Parathyroid adenoma (tissue), 2 donors: ENCODE measurements around the gene PALD1.

ENCODE experiments used
- H2AFZ ChIP-seq: fragments of 300-600 bp; sonication (generic); one replicate; pipeline ENCODE4 v1.7.0; 2017; ENCODE audit warnings: antibody characterized with exemption, mild to moderate bottlenecking
- H3K27ac ChIP-seq: fragments of 300-600 bp; sonication (generic); one replicate; pipeline ENCODE4 v1.7.0; 2017
- H3K27me3 ChIP-seq: fragments of 300-600 bp; sonication (generic); one replicate; pipeline ENCODE4 v1.7.0; 2017; ENCODE audit warnings: low read length; ENCODE audit not compliant: control insufficient read depth, insufficient read depth
- H3K36me3 ChIP-seq: fragments of 300-600 bp; sonication (generic); one replicate; pipeline ENCODE4 v1.7.0; 2017; ENCODE audit warnings: low read length; ENCODE audit not compliant: control insufficient read depth, insufficient read depth
- H3K4me1 ChIP-seq: fragments of 300-600 bp; sonication (generic); one replicate; pipeline ENCODE4 v1.7.0; 2017; ENCODE audit warnings: control low read depth
- H3K4me2 ChIP-seq: fragments of 300-600 bp; sonication (generic); one replicate; pipeline ENCODE4 v1.7.0; 2017; ENCODE audit warnings: low read length
- H3K4me3 ChIP-seq: fragments of 300-600 bp; sonication (generic); one replicate; pipeline ENCODE4 v1.7.0; 2017; ENCODE audit warnings: low read depth, low read length
- H3K79me2 ChIP-seq: fragments of 300-600 bp; sonication (generic); one replicate; pipeline ENCODE4 v1.7.0; 2017; ENCODE audit warnings: control low read depth
- H3K9ac ChIP-seq: fragments of 300-600 bp; sonication (generic); one replicate; pipeline ENCODE4 v1.7.0; 2017; ENCODE audit warnings: mild to moderate bottlenecking
- H3K9me3 ChIP-seq: fragments of 300-600 bp; sonication (generic); one replicate; pipeline ENCODE4 v1.7.0; 2017; ENCODE audit warnings: low read length; ENCODE audit not compliant: control insufficient read depth
- CTCF ChIP-seq: fragments of 300-600 bp; sonication (generic); IDR thresholded peaks from one replicate; pipeline ENCODE4 v1.7.0; 2017; ENCODE audit warnings: antibody characterized with exemption, mild to moderate bottlenecking
- donor health status: primary hyperparathyroidism.

PALD1 gene

GRCh38 chr10:70503776-70504175, 25.2 kb downstream of the PALD1 start:
- Histone ChIP-seq H3K27me3 (no peaks in the 10 kb centered on the region), H3K4me1 (no peaks in the 10 kb centered on the region), H3K9ac (no peak overlapping the region), H3K9me3 (no peaks in the 10 kb centered on the region), H2AFZ (no peak overlapping the region), H3K79me2 (no peaks in the 10 kb centered on the region), H3K36me3 (no peaks in the 10 kb centered on the region), H3K4me3 (no peak overlapping the region), H3K27ac (no peak overlapping the region), H3K4me2 (no peak overlapping the region)
- TF ChIP-seq CTCF = no peak

- H3K4me2 ChIP-seq = no peak overlapping the region
- H3K4me3 ChIP-seq = no peak overlapping the region
- H3K27me3 ChIP-seq = no peaks in the 10 kb centered on the region
- H3K9me3 ChIP-seq = no peaks in the 10 kb centered on the region
- no peaks in the 10 kb centered on the region for H3K79me2 ChIP-seq
- no peaks in the 10 kb centered on the region for H3K4me1 ChIP-seq
- no peak for TF ChIP-seq CTCF
- no peak overlapping the region for H3K9ac ChIP-seq
- no peaks in the 10 kb centered on the region for H3K36me3 ChIP-seq
- H3K27ac ChIP-seq = no peak overlapping the region
- no peak overlapping the region for H2AFZ ChIP-seq
These were observed 26.2 kb downstream of the PALD1 start for GRCh38 chr10:70504521-70505358.

GRCh38 chr10:70505908-70506307, 27.3 kb downstream of the PALD1 start:
- H3K4me1 ChIP-seq = no peaks in the 10 kb centered on the region
- no peak overlapping the region for H2AFZ ChIP-seq
- no peaks in the 10 kb centered on the region for H3K79me2 ChIP-seq

GRCh38 chr10:70507966-70508365, 29.4 kb downstream of the PALD1 start:
- Histone ChIP-seq H3K36me3 (no peaks in the 10 kb centered on the region), H3K27me3 (no peaks in the 10 kb centered on the region), H3K9ac (no peak overlapping the region), H3K4me2 (no peak overlapping the region), H3K79me2 (no peaks in the 10 kb centered on the region), H3K4me1 (no peaks in the 10 kb centered on the region), H3K4me3 (no peak overlapping the region), H2AFZ (no peak overlapping the region), H3K9me3 (no peaks in the 10 kb centered on the region), H3K27ac (no peak overlapping the region)
- no peak for TF ChIP-seq CTCF

More at GRCh38 chr10:70505908-70506307, 27.3 kb downstream of the PALD1 start:
- H3K9me3 ChIP-seq = no peaks in the 10 kb centered on the region
- no peaks in the 10 kb centered on the region for H3K27me3 ChIP-seq
- no peak for TF ChIP-seq CTCF
- no peaks in the 10 kb centered on the region for H3K36me3 ChIP-seq
- no peak overlapping the region for H3K9ac ChIP-seq
- no peak overlapping the region for H3K27ac ChIP-seq
- no peak overlapping the region for H3K4me3 ChIP-seq
- no peak overlapping the region for H3K4me2 ChIP-seq
